NCI-H510A (cell line): ENCODE measurements around the gene RAB5A.
"Not testable (repeated sequence)": the region's sequence is repeated elsewhere in the genome, so short reads cannot be mapped to it uniquely, and the experiment has no call there.

Experiments used
- DNase-seq: peaks from one replicate; lab custom pipeline; 2025; lab: John Stamatoyannopoulos, UW

RAB5A gene

GRCh38 chr3:20023623-20024405, 76.9 kb downstream of the RAB5A start:
- DNase-seq = no peak

- no peak for DNase-seq
Measured at GRCh38 chr3:20027136-20027535, 80.2 kb downstream of the RAB5A start.

- no peak for DNase-seq
Measured at GRCh38 chr3:20028905-20029331, 82.0 kb downstream of the RAB5A start.

GRCh38 chr3:20031939-20032338, 85.0 kb downstream of the RAB5A start:
- DNase-seq = not testable (repeated sequence)
